Sigmoid colon (tissue), 7 donors: ENCODE data around the gene MPND. TPM values are rescaled to one million over a fixed set of nuclear protein-coding genes. Genes with fewer than 3 reads are reported as not detected.

ENCODE experiments used
- DNase-seq: peaks from one replicate; pipeline ENCODE4 v3.0.0-alpha.2; 2019
- H3K27ac ChIP-seq, 4 donors: fragments of 200-600 bp; sonication (generic); one replicate each; pipeline ENCODE4 v1.5.1; 2016 to 2019; ENCODE audit warnings: mild to moderate bottlenecking in 1 of 4
- H3K27me3 ChIP-seq, 3 donors: fragments of 200-600 bp; sonication (generic); one replicate each; pipeline ENCODE4 v1.5.1; 2019; ENCODE audit warnings: mild to moderate bottlenecking in 1 of 3
- H3K36me3 ChIP-seq, 4 donors: fragments of 200-600 bp; sonication (generic); one replicate each; pipeline ENCODE4 v1.5.1; 2016 to 2019
- H3K4me1 ChIP-seq, 4 donors: fragments of 200-600 bp; sonication (generic); one replicate each; pipeline ENCODE4 v1.5.1; 2017 to 2019
- H3K4me3 ChIP-seq, 4 donors: fragments of 200-600 bp; sonication (generic); one replicate each; pipeline ENCODE4 v1.5.1; 2017 to 2019; ENCODE audit warnings: mild to moderate bottlenecking in 2 of 4, moderate library complexity in 1 of 4
- H3K9me3 ChIP-seq, 4 donors: fragments of 200-600 bp in 3 of 4; sonication (generic) in 3 of 4; one replicate each; pipeline versions ENCODE4 v1.5.1 to v1.6.1; 2013 to 2019
- CTCF ChIP-seq, 4 experiments: fragments of 450-650 bp in 3 of 4; fragments of 200-600 bp in 1 of 4; IDR thresholded peaks; one replicate each; pipeline ENCODE4 v1.5.1; 2016 to 2019; ENCODE audit warnings: antibody characterized with exemption in 4 of 4, mild to moderate bottlenecking in 3 of 4, moderate library complexity in 2 of 4
- EP300 ChIP-seq, 4 donors: sonication (generic); formaldehyde crosslinking; IDR thresholded peaks; one replicate each; pipeline ENCODE4 v1.6.1; 2017; ENCODE audit warnings: antibody characterized with exemption in 4 of 4
- POLR2A ChIP-seq, 2 donors: fragments of 450-650 bp; IDR thresholded peaks; one replicate each; pipeline ENCODE4 v1.6.1; 2016; ENCODE audit warnings: antibody characterized with exemption in 2 of 2, mild to moderate bottlenecking in 2 of 2, moderate library complexity in 2 of 2
- POLR2AphosphoS5 ChIP-seq, 4 donors: sonication (generic); formaldehyde crosslinking; IDR thresholded peaks; one replicate each; pipeline ENCODE4 v1.6.1; 2017; ENCODE audit warnings: antibody characterized with exemption in 4 of 4
- WGBS, 2 donors: extraction: QIAGEN DNeasy Blood & Tissue Kit; methylation state at CpG; one replicate each; pipeline ENCODE4 v1.1.7; 2013; 5-methylcytosine and 5-hydroxymethylcytosine counted together
- intact Hi-C: fragments of 100-400 bp; cut with DNase I; formaldehyde crosslinking; loops from one replicate; pipeline ENCODE4 v1.15.1; 2023
- polyA plus RNA-seq, 3 donors: library from polyadenylated mRNA; stranded (reverse); fragments of 200-250 nt; gene quantifications; one replicate each; pipeline ENCODE4 v1.2.3, GENCODE V29; 2013
- total RNA-seq, 4 donors: library from RNA; depleted of rRNA; stranded (reverse); fragments of >200 nt; gene quantifications; one replicate each; pipeline ENCODE4 v1.1.0, GENCODE V29; 2016
- donor health status: healthy with polysubstance abuse.
- donor health status: Bipolar disorder and iron deficiency.
- donor health status: healthy.

The MPND gene
- total and polyA plus RNA-seq, 7 donors = 8.6 to 65.2 (median 13.3) TPM

DNA sequence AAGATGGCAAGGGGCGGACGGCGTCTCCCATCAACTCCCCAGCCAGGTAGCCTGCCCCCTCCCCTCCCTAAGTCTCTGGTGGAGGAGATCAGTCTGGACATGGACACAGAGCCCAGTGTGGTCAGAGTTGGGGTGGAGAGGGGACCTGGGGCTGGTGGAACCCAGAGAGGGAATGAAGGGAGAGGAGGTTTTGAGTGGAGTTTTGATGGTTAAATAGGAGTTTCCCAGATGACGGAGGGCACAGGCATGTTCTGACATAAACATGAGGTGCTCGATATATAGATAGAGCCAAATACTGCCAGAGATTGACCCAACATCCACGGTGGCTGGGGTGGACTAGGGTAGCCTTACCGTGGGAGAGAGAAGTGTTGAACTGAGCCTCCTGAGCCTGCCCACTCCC is 24.9 kb upstream of the MPND start:
- DNase-seq = no peak
- intact Hi-C loops = no loop called here
- TF ChIP-seq POLR2AphosphoS5 (IDR thresholded peaks at IDR 0.05) (no peak), CTCF (IDR thresholded peaks at IDR 0.05) (no peak), EP300 (IDR thresholded peaks at IDR 0.05) (no peak), POLR2A (IDR thresholded peaks at IDR 0.05) (no peak)
- Histone ChIP-seq H3K4me3 (no peak overlapping the region), H3K27ac (no peak overlapping the region), H3K27me3 (peaks cover 0 to 3% (median 0%) of the 10 kb centered on the region in 3 donors), H3K4me1 (no peaks in the 10 kb centered on the region), H3K9me3 (no peaks in the 10 kb centered on the region), H3K36me3 (no peaks in the 10 kb centered on the region)
- 95 to 96% methylated on average over 7 of the region's 7 CpGs for WGBS, 2 donors

DNA sequence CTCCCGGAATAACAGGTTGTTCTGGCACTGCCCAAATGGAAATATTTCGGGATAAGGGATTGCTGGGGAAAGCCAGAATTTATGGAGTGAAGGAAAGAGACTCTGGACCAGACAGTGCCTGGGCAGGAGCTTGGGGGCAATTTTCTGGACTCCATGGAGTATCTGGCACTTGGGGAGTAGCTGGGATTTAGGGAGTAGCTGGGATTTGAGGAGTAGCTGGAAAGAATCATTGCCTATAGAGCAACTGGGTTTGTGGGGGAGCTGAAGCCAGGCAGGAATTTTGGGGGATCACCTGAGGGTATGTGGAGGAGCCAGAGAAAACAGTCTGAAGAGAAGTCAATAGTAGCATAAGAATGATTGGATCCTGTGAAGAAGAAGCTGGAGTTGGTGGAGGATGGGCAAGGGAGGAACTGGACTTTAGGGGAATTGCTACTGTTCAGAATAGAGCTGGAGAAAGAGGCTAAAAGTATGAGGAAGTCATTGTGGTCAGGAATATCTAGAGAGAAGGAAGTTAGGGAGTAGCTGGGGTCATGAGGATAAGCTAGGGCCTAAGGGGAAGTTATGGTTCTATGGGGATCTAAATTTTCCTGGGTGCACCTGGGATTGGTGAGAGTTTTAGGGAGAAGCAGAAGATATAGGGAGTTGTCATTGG is 24.2 kb upstream of the MPND start:
- 96 to 99% methylated on average over 2 of the region's 2 CpGs for WGBS, 2 donors
- intact Hi-C loops = no loop called here

DNA sequence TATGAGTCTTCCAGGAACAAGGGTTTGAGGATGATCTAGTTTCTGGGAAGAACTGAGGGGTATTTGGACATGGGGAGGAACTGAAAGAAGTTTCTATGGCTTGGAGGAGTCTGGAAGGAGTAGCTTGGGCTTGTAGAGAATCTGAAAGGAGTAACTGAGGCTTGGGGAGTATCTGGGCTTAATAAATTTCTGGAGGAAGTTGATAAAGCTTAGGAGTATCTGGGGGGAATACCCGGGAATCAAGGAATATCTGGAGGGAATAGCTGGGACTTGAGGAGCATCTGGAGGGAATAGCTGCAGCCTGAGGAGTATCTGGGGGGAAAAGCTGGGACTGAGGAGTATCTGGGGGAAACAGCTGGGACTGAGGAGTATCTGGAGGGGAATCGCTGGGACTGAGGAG is 22.9 kb upstream of the MPND start:
- 94% methylated on average over 2 of the region's 2 CpGs for WGBS, 2 donors
- H3K4me1 ChIP-seq = no peaks in the 10 kb centered on the region
- intact Hi-C loops = no loop called here

More for the DNA sequence above, 24.2 kb upstream of the MPND start:
- H3K27me3 ChIP-seq = peaks cover 0 to 3% (median 0%) of the 10 kb centered on the region in 3 donors
- no peaks in the 10 kb centered on the region for H3K9me3 ChIP-seq
- no peaks in the 10 kb centered on the region for H3K36me3 ChIP-seq
- no peak overlapping the region for H3K27ac ChIP-seq
- no peak overlapping the region for H3K4me3 ChIP-seq
- no peak for DNase-seq
- no peaks in the 10 kb centered on the region for H3K4me1 ChIP-seq
- TF ChIP-seq CTCF (IDR thresholded peaks at IDR 0.05) (no peak), POLR2A (IDR thresholded peaks at IDR 0.05) (no peak), POLR2AphosphoS5 (IDR thresholded peaks at IDR 0.05) (no peak), EP300 (IDR thresholded peaks at IDR 0.05) (no peak)

GRCh38 chr19:4322942-4323665 is 20.3 kb upstream of the MPND start:
- no peak for DNase-seq
- Histone ChIP-seq H3K4me1 (peaks cover 0 to 15% (median 13%) of the 10 kb centered on the region in 4 donors), H3K36me3 (no peaks in the 10 kb centered on the region), H3K27me3 (peaks cover 6 to 23% (median 13%) of the 10 kb centered on the region in 3 donors), H3K9me3 (no peaks in the 10 kb centered on the region), H3K4me3 (no peak overlapping the region), H3K27ac (no peak overlapping the region)
- WGBS, 2 donors = 51 to 80% methylated on average over 37 of the region's 37 CpGs
- intact Hi-C loops = no loop called here
- no peak for TF ChIP-seq POLR2AphosphoS5 (IDR thresholded peaks at IDR 0.05)
- no peak for TF ChIP-seq POLR2A (IDR thresholded peaks at IDR 0.05)
- TF ChIP-seq CTCF (IDR thresholded peaks at IDR 0.05) = no peak
- TF ChIP-seq EP300 (IDR thresholded peaks at IDR 0.05) = no peak

More for the DNA sequence above, 22.9 kb upstream of the MPND start:
- no peaks in the 10 kb centered on the region for H3K9me3 ChIP-seq
- H3K27me3 ChIP-seq = peaks cover 0 to 3% (median 0%) of the 10 kb centered on the region in 3 donors
- no peaks in the 10 kb centered on the region for H3K36me3 ChIP-seq
- no peak overlapping the region for H3K27ac ChIP-seq
- TF ChIP-seq POLR2AphosphoS5 (IDR thresholded peaks at IDR 0.05) (no peak), CTCF (IDR thresholded peaks at IDR 0.05) (no peak), POLR2A (IDR thresholded peaks at IDR 0.05) (no peak), EP300 (IDR thresholded peaks at IDR 0.05) (no peak)
- no peak overlapping the region for H3K4me3 ChIP-seq
- DNase-seq = no peak
